UCSD-AML1 (cell line): ENCODE results near the gene FKBP8.
A peak's percentile ranks its signal among the peaks of the same experiment; 100 is the strongest.

Source experiments
- DNase-seq: peaks from one replicate; lab custom pipeline; 2025; ENCODE audit not compliant: unreplicated experiment; lab: John Stamatoyannopoulos, UW

FKBP8 gene

DNA sequence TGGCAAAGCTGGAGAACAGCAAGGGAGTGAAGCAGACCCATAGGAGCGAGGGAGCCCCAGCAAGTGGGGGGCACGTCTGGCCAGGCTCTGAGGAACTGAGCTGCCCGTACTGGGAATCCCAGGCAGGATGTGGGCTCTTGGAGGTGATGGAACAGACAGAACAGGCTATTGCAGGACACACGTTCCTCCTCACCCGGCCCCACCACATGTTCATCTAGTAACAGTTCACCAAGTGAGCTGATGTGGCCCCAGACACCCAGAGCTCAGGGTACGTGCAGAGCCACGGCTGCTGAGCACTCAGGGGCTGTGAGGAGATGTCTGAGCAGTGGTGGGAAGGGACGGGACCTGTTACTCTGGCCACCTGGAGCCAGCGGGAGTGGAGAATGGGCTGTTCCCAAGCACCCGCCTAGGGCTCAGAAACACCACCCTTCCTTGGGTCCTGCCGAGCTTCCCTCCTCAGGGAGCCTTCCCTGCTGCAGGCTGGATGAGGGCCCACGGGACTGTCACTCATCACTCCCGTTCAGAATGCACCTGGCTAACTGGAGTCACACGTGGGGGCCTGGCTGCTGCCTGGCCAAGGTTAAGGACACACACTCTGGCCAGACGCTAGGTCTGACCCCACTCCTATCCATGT lies 39.9 kb downstream of the FKBP8 start:
- DNase-seq = no peak

DNA sequence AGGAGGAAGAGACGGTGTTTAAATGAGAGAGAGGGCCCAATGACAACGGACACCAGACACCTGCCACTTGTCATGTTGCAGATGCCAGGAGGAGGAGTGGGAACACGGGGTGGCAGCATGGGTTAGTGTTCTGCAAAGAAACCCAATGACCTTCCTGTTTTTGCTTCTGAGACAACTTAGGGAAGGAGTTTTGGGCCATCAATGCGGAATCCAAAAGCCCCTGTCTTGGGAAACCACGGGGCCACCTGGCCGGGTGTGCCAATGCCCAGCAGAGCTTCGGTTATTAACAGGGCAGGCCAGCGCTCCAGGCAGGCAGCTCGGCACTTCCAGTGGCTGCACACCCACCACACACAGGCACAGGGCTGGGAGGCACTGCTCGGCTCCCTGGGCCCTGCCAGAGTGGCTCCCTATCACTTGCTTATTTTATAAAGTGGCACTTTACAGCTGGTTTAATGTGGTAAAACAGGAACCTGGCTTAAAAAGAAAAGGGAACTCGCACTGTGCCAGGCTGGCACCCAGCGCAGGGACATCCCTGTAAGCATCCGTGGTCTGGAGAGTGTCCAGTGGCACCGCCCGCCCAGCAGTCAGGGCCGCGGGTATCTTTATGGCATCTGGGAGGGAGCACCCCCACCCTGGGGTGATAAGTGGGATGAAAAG lies 40.6 kb downstream of the FKBP8 start:
- no peak for DNase-seq

DNA sequence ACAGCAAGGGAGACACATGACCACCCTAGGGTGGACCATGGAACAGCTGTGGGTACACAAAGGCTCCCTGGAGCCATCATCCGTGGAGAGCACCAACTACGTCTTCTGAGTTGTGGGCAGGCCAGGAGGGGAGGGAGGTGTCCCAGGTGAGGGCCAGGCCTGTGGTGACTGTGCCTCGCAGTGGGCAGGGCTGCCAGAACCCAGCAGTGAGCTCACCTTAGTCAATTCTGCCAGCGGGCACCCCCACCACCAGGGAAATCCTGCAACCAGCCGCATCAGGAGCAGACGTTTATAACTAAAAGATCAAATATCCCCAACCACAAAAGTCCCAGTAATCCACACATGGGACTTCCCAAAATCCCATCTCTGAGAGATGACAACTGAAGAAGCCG lies 41.1 kb downstream of the FKBP8 start:
- no peak for DNase-seq

DNA sequence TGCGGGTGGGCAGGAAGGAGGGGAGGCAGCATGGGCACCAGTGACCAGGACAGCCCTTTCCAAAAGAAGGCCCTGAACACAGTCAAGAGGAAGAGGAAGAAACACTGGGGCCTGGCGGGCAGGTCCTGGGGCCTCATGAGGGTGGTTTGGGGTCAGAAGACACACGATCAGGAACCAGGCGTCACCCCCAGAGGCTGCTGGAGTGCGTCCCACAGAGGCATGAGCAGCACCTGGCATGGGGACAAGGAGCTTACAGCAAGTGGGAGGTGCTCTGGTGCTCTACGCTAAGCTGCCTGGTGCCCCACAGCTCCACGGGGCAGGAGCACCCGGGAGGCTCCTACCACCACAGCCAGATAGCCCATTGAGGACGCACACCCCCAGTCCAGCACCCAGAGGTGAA lies 41.5 kb downstream of the FKBP8 start:
- no peak for DNase-seq

DNA sequence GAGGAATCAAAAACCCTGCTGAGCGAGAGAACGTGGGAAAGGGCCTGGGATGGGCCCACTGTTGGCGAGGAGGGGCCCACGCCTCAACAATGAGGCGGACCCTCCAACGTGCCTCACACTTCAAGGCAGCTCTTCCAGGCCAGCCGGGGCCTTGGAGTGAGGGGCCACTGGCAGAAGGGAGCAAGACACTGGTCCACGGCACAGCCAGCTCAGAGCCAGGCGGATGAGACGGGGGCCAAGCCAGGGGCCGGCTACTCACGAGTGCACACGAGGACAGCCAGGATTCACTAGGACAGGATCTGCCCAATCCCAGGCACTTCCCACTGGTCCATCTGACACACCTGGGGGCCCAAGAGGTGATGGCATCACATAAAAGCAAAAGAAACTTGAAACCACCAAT lies 42.0 kb downstream of the FKBP8 start:
- no peak for DNase-seq

DNA sequence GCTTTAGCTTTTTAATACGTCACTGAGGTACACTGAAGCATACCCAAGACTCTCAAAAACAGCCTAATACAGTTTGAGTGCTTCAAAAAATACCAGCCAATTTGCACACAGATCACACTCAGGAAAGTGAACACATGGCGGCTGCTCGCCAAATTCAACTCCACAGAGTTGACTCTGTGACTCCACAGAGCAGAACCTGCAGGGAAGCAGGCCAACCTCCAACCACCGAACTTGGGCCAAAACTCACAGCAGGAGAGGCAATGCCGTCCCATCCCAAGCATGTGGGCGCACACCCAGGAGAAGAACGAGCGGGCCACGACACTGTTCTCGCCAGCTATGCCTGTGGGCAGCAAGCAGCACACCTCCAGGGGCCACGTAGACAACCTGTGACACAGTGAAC lies 42.6 kb downstream of the FKBP8 start:
- DNase-seq = no peak

DNA sequence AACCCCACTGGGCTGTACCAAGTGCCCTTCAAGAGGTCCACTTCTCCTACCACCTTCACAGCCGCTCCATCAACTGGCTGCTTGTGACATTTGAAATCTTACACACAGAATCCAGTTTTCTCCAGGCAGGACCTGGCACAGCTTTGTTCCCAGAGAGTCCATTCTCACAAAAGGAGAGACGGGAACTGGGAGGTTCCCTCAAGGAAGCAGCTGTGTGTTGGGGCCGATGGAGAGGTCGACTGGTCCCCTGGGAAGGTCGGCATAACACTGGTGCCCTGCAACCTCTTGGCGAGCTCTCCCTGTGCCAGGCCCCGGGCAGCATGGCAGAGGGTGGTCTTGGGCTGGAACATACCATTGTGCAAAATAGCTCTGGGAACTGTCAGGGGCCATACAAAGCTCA lies 43.0 kb downstream of the FKBP8 start:
- DNase-seq = no peak

DNA sequence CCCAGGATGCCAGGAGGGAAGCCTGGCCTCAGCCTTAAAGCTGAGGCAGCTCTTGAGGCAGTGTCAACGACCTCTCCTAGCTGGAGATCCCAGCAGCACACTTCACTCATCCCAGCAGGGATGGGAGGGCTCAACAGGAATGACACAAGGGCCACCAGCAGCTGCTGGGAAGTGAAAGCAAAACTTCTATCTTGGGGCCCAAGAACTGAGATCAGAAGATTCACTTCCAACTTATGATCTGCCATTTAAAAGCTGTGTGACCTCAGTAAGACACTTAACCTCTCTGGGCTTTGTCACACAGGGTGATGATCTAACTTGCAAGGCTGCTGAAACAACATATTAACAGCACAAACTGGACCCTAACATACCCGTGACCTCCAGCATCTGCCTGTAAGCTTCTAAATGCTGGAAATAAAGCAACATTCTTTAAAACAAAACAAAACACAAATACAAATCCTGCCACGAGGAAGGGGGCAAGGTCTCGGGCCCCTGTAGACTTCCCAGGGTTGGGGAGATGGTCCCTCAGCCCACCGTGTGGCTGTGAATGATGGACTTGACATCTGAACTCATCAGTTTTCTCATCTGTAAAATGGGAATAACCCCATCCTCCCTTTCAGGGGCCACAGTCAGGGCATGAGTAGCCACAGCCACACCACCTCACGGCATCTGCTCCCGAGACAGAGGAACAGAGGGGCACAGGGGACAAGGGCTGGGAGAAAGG lies 44.2 kb downstream of the FKBP8 start:
- DNase-seq = no peak

DNA sequence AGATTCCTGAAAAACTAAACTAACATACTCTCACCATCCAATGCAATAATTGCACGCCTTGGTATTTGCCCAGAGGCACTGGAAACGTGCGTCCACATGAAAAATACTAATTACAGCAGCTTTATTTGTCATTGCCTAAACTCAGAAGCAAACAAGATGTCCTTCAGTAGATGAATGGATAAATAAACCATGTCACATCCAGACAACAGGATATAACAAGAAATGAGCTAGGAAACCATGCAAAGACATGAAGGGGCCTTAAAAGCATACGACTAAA lies 46.5 kb downstream of the FKBP8 start:
- no peak for DNase-seq

DNA sequence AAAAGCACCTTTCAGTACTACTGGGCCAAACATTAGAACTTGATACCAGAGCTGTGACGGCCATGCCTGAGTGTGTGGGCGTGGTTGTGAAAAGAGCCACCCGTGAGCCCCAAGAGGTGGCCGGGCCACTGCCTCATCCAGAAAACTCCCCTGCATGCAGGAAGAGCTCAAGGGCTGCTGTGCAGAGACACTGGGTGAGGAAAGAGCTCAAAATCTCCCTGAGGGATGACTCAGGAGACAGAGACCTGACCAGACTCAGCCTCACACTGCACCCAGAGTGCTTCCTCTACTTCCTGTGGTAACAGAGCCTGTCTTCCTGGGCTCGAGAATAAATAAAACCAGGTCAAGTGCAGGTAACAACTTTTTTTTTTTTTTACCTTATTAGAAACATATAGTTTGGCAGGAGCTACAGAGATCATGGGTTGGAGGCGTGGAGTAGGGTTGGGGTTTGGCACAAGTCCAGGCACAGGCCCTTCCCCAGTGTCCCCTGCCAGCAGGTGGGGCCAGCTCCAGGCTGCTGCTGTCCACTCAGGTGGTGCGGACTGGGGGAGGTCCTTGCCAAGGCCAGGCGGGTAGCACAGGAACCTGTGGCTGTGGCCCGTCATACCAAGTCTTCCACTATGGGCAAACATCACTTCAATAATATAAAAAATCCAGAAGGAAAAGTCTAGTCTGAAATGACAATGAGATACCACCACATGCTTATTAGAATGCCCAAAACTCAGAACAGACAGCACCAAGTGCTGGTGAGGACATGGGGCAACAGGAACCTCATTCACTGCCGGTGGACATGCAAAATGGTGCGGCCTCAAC lies 47.0 kb downstream of the FKBP8 start:
- DNase-seq = no peak

DNA sequence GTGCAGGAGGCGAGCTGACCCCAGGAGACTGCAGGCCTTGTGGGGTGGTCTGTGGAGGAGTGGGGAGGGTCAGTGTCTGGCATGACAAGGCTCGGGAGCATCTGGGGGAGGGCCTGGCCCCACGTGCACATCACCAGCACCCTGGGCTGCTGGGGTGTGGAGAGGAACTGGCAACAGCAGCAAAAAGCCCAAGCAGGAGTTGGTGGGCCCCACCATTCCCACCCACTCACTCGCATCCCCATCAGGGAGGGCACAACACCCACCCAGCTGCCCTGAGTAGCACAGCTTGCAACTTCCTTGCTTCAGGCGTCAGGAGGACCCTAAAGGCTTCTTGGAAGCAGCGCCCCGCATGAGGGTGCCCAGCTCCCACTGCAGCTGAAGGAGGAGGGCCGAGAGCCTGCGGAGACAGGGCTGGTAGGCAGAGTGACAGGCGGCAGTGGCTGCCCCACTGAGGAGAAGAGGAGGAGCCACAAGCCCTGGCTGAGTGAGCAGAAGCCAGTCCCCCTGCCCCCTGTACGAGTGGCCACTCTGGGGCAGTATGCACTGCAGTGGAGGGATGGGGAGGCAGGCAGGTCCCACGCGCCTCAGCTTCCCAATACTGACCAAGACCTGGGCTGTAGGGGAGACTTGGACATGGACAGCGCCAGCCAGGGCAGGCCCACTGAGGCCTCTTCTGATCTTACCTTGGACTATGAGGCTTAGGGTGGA lies 48.0 kb downstream of the FKBP8 start:
- DNase-seq = no peak

DNA sequence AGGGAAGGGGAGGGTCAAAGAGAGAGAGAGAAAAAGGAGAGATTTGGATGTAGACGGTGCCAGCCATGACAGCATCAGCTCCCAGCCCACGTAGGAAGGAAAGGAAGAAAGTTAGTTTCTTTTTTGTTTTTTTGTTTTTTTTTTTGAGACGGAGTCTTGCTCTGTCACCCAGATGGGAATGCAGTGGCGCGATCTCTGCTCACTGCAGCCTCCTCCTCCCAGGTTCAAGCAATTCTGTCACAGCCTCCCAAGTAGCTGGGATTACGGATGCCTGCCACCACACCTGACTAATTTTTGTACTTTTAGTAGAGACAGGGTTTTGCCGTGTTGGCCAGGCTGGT lies 49.1 kb downstream of the FKBP8 start:
- DNase-seq = no peak

DNA sequence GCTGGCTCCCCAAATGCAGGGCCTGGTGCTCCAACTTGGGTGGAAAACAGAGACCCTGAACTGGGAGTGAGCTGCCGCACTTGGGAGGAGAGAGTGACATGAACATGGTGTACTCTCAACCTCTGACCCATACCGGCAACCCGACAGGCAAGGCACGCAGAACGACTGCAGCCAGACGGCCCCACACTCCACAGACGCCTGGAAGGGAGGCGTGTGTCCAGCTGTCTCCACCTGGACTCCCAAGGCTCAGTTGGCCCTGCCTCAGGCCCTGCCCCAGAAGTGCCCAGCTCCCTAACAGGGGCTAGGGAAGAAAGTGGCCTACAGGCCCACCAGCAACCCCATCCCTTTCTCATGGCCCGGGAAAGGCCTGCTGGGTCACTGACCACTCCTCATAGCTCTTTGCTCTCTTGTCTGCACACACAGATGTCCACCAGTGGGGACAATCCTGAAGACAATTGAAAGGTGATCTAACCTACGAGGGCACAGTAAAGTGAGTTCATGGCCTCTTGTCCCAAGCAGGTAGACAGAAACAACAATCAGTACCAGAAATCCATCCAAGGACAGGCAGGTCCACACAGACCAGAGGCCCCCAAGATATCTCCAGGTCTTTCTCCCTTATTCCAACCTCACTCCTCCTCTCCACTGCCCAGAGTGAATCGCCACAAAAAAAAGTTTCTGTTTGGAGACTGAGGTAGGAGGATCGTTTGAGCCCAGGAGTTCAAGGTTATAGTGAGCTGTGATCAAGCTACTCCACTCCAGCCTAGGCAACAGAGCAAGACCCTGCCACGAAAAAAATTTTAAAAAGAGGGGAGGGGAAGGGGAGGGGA lies 49.7 kb downstream of the FKBP8 start:
- DNase-seq = no peak

DNA sequence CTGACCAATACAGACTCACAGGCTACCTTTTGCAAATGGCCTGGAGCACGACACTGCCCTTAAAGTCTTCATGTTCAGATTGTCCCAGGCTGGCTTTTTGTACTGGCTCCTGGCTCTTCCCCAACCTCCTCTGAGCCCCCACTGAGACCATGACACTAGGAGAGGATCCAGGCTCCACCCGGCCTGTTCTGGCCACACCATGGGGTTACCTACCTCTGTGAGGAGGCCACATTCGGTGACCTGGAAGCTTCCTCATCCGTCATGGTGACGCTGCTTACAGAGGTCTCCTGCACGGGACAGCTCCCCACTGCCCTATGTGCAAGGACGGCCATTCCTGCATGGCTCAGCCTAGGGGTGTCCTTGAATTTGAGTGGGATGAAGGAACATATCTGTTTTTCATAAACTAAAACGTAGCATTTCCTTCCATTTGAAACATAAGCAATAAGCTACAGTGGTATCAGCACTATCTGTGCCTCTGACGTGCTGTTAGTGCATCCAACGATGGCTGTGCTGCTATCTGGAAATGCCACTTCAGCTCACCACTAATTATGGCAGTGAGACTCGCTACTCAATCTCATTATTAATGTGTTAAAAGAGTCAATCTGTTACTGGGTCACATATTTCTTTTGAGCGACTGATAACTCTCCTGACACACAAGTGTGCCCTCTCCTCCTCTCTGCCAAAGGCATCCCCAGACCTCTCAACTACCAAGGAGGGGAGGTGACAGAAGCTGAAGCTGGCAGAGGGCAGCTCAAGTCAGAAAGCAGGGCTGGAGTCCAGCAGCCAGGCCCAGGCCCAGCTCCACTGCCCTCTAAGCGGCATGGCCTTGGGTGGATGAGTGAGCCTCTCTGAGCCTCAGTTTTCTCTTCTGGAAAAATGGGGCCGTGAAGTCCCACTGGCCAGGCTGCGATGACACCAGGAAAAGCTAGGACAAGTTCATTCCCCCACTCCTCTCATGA lies 51.1 kb downstream of the FKBP8 start:
- DNase-seq = no peak

DNA sequence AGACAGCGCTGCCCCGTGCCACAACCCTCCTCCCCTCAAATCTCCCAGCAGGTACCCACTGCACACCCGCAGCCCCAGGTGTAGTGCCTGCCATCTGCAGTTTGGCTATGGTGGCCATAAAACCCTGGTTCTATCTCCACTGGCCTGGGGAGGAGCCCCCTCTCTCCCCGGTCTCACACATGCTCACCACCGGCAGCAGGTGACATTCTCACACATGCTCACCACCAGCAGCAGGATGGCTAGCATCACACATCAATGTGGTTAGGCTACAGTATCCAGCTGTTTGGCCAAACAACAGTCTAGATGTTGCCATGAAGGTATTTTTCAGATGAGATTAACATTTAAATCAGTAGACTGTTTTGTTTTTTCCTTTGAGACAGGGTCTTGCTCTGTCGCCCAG lies 52.6 kb downstream of the FKBP8 start:
- DNase-seq = no peak

DNA sequence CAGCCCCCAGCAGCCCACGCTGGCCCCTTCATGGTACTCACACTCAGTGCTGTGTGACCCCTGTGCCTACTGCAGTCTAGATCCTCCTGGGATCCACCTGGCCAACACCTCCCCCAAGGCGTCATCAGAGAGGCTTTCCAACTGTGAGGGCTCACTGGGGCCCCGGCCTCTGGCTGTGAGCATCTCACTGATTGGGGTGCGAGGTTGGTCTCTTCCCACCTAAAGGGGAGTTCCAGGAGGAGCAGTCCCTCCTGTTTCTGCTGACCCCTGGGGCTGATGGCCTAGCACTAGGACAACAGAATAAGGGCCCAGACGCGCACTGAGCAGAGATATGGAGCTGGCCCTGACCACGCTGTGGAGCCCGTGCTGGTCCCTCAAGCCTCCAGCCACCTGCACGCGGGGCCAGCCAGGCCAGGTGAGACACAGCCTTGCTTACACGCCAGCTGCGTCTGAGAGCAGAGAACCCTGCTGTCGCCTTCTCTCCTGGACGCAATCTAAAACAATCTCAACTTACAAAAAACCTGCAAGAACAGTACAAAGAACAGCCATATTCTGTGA lies 53.7 kb downstream of the FKBP8 start:
- no peak for DNase-seq

DNA sequence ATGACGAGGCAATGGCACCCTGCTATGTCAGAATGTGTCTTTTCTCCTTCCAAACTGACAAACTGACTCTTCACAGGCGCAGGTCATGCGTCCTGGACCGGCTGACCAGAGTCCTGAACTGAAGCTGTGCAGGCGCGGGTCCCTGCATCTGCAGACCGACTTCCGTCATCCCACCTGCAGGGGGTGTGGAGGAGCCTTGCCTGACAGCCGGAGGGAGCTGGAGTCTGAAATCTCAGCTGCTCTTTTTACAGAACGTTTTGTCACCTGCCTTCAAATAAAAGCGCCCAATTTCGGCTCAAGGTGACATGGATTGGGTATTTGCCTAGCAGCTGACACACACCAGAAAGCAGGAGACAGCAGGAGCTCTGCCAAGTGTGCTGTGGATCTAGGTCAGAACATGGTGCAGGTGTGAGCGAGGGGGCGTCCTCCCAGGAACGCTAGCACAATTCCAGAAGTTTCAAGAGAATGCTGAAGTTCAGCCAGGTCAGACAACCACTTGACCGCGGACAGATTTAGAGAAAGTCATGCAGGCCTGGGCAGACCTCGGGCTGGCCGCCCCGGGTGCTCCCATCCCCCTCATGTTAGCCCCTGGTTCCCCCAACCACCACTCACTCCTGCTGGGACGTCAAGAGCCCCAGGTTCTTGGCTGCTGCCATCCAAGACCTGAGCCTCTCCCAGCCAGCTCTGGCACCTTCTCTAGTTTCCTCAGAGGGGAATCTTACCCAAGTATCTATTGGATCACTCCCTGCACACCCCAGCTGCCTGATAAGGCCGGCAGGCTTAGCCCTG lies 54.3 kb downstream of the FKBP8 start:
- no peak for DNase-seq

DNA sequence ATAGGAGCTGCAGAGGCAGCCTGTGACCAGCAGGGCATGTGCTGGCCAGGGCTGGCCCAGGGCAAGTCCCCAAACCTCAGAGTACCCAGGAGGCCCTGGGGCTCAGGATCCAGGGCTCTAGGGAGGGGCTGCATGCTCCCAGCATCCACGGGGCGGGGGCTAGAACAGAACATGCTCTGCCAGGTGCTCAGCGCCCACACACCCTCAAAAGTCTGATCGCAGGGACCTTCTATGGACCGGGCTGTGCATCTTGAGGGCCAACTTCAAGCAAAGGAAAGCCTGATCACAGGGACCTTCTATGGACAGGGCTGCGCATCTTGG lies 55.0 kb downstream of the FKBP8 start:
- peak; percentile 18 for DNase-seq
